Hepatic stellate cell (primary cell): ENCODE data around the gene SNAI3.

Experiments used
- DNase-seq: peaks from one replicate; pipeline ENCODE4 v3.0.0; 2011; ENCODE audit warnings: low spot score

Gene SNAI3

DNA sequence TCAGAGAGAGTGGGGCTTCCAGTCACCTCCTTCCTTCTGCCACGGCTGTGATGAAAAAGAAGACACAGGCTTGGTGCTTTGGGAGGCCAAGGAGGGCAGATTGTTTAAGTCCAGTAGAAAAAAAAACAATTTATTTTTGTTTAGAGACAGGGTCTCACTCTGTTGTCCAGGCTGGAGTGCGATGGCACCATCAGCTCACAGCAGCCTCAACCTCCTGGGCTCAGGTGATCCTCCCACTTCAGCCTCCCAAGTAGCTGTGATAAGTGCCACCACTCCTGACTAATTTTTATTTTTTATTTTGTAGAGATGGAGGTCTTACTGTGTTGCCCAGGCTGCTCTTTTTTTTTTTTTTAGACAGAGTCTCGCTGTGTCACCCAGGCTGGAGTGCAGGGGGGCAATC, 20.7 kb downstream of the SNAI3 start:
- no peak for DNase-seq

DNA sequence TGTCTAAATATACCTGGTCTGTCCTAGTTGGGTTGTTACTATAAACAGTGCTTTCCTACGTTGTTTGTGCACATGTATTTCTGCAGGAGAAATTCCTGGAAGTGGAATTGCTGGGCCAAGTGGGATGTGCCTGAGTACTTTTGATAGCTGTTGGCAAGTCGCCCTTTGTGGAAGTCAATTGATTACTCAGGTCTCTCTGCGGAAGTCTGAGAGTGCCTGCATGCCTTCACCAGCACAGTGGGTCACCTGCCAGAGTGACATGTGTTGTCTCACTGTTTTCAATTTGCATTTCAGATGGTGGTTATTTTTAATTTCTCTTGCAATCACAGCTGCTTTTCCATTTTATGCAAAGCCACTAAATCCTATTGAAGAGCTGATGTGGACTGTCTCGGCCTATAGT, 21.2 kb downstream of the SNAI3 start:
- DNase-seq: no peak

DNA sequence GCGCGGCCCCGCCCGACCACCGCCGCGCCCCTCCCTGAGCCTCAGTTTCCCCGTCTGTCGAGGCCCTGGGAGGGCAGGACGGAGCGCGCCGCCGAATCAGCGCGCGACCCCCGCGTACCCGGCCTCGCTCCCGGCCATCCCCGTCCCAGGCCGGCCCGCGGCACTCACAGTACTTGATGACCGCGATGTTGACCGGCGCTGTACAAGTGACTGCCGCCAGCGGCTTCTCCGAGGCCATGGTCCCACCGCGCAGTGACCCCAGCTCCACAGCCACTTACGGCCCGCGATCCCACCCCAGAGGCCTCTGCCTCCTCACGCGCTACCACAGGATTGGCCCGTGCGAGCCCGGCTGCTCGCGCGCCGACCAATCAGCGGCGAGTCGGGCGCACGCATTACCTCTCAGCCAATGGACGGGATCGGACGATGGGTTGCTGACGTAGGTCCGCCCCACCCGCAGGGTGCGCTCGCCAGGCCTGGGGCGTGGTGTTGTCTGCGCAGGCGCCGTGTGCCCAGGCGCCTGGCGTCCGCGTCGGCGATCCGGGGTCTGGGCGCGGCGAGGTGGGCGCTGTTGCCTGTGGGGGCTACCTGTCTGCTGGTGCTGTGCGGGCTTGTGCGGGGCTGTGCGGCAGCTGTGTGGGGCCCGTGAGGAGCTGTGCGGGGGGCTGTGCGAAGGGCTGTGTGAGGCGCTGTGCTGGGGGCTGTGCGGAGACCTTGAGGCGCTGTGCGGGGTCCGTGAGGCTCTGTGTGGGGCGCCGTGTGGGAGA, 23.3 kb downstream of the SNAI3 start, which contains the start of gene MVD:
TSS of gene MVD (minus strand) at position 249 of the 764 bp plus-strand sequence. CDS start at position 238, 11 bp downstream.
- DNase-seq: peak; percentile 100

DNA sequence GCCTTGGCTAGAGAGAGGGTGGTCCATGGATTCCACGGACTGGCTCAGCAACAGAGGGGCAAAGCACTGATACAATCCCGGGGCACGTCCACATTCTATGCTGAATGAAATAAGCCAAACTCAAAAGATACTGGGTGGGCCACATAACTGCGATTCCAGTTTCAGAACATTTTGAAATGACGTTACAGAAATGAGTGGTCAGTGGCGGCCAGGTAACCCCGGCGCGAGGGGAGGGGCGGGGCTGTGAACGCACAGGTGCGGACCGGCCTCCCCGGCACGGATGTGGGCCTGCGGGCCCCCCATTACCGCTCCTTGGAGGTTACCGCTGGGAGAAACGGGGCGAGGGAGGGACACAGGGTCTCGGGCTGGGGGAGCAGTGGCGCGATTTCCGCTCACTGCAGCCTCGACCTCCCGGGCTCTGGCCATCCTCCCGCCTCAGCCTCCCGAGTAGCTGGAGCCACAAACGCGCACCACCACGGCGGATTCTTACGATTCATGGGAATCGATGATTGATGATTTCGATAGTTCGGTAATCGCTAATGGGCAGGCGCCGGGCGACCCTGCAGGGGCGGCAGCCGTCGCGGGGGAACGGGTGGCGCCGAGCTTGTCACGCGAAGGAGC, 24.0 kb downstream of the SNAI3 start:
- no peak for DNase-seq

GRCh38 chr16:88661468-88661867, 24.8 kb downstream of the SNAI3 start:
- no peak for DNase-seq

DNA sequence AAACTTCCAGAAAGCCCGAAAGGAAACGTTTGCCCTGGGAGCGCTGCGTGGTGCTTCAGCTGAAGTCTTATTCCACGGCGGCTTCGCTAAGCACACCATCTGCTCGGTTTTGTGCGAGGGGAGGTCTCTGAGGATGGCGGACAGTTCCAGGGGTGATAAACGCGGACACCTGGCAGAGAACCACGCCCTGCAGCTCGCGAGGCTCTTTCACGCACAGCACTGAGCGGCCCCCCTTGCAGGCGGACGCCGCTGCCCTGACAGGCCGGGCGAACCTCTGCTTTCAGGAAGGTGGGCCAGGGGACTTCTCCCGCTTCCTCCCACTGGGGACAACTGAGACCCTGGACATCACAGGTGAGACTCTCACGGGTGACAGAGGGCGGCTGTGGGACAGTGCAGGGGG, 27.1 kb downstream of the SNAI3 start:
- no peak for DNase-seq

- DNase-seq: no peak
Measured at GRCh38 chr16:88658714-88659113, 27.6 kb downstream of the SNAI3 start.

GRCh38 chr16:88657371-88657770, 28.9 kb downstream of the SNAI3 start:
- no peak for DNase-seq

- DNase-seq: no peak
Measured at GRCh38 chr16:88656291-88656980, 29.9 kb downstream of the SNAI3 start.

DNA sequence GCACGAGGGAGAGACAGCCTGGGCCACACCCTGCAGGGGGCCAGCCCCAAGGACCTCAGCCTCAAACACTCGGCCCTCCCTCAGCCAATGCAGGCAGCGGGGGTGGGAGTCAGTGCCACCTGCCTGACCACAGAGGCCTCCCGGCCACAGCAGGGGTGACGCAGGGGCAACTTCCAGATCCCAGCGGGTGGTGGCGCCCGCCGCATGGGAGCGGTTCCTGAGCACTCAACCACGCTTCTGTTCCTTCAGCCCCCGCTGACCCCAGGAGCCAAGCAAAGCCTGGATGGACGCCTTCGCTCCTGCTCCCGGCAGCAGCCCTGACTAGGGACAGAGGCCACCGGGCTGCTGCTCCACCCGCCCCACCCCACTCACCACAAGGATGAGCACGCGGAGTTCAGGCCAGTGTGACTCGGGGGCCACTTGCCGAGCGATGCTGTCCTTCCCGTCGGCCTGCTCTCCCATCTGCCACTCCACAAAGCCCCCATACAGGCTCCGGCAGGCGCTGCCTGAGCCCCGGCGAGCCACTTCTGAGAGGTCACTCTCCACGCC, 30.5 kb downstream of the SNAI3 start:
- no peak for DNase-seq

- no peak for DNase-seq
Measured at GRCh38 chr16:88655053-88655732, 31.1 kb downstream of the SNAI3 start.

- DNase-seq: no peak
Measured at GRCh38 chr16:88654363-88655052, 31.8 kb downstream of the SNAI3 start.

- no peak for DNase-seq
Measured at GRCh38 chr16:88653596-88654362, 32.5 kb downstream of the SNAI3 start.

- no peak for DNase-seq
Measured at GRCh38 chr16:88653101-88653500, 33.2 kb downstream of the SNAI3 start.

GRCh38 chr16:88652762-88653063, 33.6 kb downstream of the SNAI3 start:
- no peak for DNase-seq

- DNase-seq: no peak
Measured at GRCh38 chr16:88651989-88652761, 34.1 kb downstream of the SNAI3 start.

GRCh38 chr16:88651276-88651988, 34.9 kb downstream of the SNAI3 start:
- DNase-seq: no peak

GRCh38 chr16:88650749-88651275, 35.5 kb downstream of the SNAI3 start, which contains the start of gene CYBA:
TSS of gene CYBA (minus strand) at chr16:88651053. CDS start at chr16:88651013, 40 bp downstream.
- DNase-seq: peak; percentile 79
